ENCODE results near the gene SYNE4. TPM values are rescaled to one million over a fixed set of nuclear protein-coding genes. Genes with fewer than 3 reads are reported as not detected.
"Not testable (repeated sequence)": the region's sequence is repeated elsewhere in the genome, so short reads cannot be mapped to it uniquely, and the experiment has no call there.

The SYNE4 gene
- total RNA-seq, 2 experiments from 2014 or later, result 2.7 to 4.5 TPM

DNA sequence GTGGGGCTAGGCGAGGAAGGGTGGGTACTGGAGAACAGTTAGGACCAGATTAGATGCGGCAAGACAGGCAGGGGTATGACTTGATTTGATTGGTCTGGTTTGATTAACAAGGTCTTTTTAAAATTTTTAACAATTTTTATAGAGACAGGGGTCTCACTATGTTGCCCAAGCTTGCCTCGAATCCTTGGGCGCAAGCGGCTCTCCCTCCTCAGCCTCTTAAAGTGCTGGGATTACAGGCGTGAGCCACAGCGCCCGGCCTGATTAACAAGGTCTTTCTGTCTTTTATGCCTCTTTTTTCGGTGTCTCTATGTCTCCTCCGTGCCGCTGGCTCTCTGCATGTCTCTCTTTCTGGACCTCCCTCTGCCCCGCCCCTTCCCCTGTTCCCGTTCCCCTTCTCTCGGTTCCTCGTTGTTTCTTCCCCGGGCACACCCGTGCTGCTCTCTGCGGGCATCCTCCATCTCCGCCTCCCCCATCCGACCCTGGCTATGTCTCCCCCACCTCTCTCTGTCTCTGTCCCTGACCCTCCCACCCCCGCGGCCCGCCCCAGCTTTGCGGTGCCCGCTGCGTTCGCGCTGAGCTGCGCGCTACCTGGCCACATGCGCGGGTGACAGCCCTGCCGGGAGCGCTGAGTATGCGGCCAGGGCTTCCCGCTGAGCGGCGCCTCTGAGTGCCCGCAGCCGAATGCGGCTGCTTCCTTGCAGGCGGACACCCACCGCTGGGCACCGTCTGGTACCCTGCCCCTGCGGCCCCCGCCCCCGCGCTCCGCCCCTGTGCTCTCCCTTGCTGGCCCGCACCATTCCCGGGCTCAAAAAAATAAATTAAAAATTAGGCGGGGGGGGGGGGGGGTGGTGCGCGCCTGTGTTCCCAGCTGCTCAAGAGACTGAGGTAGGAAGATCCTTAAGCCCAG lies 21.7 kb downstream of the SYNE4 start:
- intact Hi-C loops (cut with micrococcal nuclease; ENCODE audit: unreplicated experiment), result no loop called here
- ChIA-PET POLR2A (interaction anchor here (0.7 kb wide), 1 partner anchor 50 kb away, joined by 4 read pairs; no protein-coding TSS in a partner anchor), CTCF (ENCODE audit: unreplicated experiment) (no interaction called here)
- Histone ChIP-seq H3K4me3 (ENCODE audit: low read depth, low read length, poor library complexity, severe bottlenecking) (peak overlapping the region; percentile 56), H3K9me2 (ENCODE audit: insufficient read depth, low read length) (no peaks in the 10 kb centered on the region), H4K20me1 (ENCODE audit: insufficient read depth, low read length) (no peaks in the 10 kb centered on the region), H3K36me3 (ENCODE audit: insufficient read depth, low read length) (no peaks in the 10 kb centered on the region), H2AFZ (ENCODE audit: low read length) (no peak overlapping the region), H3K4me2 (ENCODE audit: low read length) (peak overlapping the region; percentile 61), H3K9me3 (ENCODE audit: low read length) (peaks cover 5% of the 10 kb centered on the region; the same call in 1 of the 2 replicates), H3K4me1 (ENCODE audit: insufficient read depth, low read length, poor library complexity, severe bottlenecking) (peaks cover 5% of the 10 kb centered on the region), H3K27ac (ENCODE audit: low read depth, low read length, poor library complexity, severe bottlenecking) (no peak overlapping the region), H3K79me2 (ENCODE audit: insufficient read depth, low read depth, low read length) (no peaks in the 10 kb centered on the region)
- no TSS peak for BruUV-seq (replicated peaks)
- DNase-seq (ENCODE audit: low spot score), result peak; percentile 39
- no peak for TF ChIP-seq EZH2phosphoT487 (IDR thresholded peaks at IDR 0.05; ENCODE audit: borderline replicate concordance, low read depth, low read length)
- TF ChIP-seq, protein P1, sequence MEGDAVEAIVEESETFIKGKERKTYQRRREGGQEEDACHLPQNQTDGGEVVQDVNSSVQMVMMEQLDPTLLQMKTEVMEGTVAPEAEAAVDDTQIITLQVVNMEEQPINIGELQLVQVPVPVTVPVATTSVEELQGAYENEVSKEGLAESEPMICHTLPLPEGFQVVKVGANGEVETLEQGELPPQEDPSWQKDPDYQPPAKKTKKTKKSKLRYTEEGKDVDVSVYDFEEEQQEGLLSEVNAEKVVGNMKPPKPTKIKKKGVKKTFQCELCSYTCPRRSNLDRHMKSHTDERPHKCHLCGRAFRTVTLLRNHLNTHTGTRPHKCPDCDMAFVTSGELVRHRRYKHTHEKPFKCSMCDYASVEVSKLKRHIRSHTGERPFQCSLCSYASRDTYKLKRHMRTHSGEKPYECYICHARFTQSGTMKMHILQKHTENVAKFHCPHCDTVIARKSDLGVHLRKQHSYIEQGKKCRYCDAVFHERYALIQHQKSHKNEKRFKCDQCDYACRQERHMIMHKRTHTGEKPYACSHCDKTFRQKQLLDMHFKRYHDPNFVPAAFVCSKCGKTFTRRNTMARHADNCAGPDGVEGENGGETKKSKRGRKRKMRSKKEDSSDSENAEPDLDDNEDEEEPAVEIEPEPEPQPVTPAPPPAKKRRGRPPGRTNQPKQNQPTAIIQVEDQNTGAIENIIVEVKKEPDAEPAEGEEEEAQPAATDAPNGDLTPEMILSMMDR (conservative IDR thresholded peaks at IDR 0.05; ENCODE audit: low read length), result no peak

DNA sequence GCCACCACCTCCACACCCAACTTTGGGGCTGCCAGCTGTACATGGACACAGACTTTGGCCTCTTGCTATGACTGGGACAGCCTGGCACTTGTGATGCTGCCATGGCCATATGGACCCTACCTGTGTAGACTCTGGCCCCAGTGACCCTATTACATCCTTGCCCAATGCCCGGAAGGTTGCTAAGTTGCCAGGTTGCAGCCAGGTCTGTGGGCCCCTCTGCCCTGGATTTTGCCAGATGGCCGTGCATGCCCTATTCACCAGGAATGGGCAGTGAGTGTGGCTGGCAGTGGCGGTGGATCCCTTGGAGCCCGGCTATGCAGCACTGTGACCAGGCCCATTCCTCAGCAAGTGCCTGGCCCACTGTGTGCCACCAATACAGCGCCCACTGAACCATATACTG lies 22.5 kb downstream of the SYNE4 start:
- H3K4me3 ChIP-seq (ENCODE audit: low read depth, low read length, poor library complexity, severe bottlenecking), result no peak overlapping the region
- peaks cover 5% of the 10 kb centered on the region; the same call in 1 of the 2 replicates for H3K9me3 ChIP-seq (ENCODE audit: low read length)
- DNase-seq (ENCODE audit: low spot score), result no peak
- TF ChIP-seq EZH2phosphoT487 (IDR thresholded peaks at IDR 0.05; ENCODE audit: borderline replicate concordance, low read depth, low read length), result no peak
- TF ChIP-seq, protein P1 (conservative IDR thresholded peaks at IDR 0.05; ENCODE audit: low read length), result no peak
- no peak overlapping the region for H2AFZ ChIP-seq (ENCODE audit: low read length)
- peaks cover 5% of the 10 kb centered on the region for H3K4me1 ChIP-seq (ENCODE audit: insufficient read depth, low read length, poor library complexity, severe bottlenecking)
- no TSS peak for BruUV-seq (replicated peaks)
- H3K9me2 ChIP-seq (ENCODE audit: insufficient read depth, low read length), result no peaks in the 10 kb centered on the region
- no peak overlapping the region for H3K27ac ChIP-seq (ENCODE audit: low read depth, low read length, poor library complexity, severe bottlenecking)
- H3K79me2 ChIP-seq (ENCODE audit: insufficient read depth, low read depth, low read length), result no peaks in the 10 kb centered on the region
- H3K36me3 ChIP-seq (ENCODE audit: insufficient read depth, low read length), result no peaks in the 10 kb centered on the region
- H3K4me2 ChIP-seq (ENCODE audit: low read length), result no peak overlapping the region
- POLR2A ChIA-PET, result no interaction called here
- CTCF ChIA-PET (ENCODE audit: unreplicated experiment), result no interaction called here
- no peaks in the 10 kb centered on the region for H4K20me1 ChIP-seq (ENCODE audit: insufficient read depth, low read length)
- intact Hi-C loops (cut with micrococcal nuclease; ENCODE audit: unreplicated experiment), result no loop called here

DNA sequence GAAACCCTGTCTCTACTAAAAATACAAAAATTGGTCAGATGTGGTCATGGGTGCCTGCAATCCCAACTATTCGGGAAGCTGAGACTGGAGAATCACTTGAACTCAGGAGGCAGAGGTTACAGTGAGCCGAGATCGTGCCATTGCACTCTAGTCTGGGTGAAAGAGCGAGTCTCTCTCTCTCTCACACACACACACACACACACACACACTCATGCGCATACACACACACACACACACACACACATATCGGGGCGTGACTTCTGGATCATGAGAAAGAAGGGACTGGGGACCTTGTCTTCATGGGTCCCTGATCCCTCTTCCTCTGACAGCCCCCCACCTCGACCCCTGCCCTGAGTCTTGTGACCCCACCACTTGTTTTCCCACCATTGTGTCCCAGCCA lies 25.4 kb downstream of the SYNE4 start:
- Histone ChIP-seq H3K36me3 (ENCODE audit: insufficient read depth, low read length) (no peaks in the 10 kb centered on the region), H3K4me1 (ENCODE audit: insufficient read depth, low read length, poor library complexity, severe bottlenecking) (peaks cover 5% of the 10 kb centered on the region), H3K4me2 (ENCODE audit: low read length) (no peak overlapping the region), H3K9me3 (ENCODE audit: low read length) (no peaks in the 10 kb centered on the region), H3K79me2 (ENCODE audit: insufficient read depth, low read depth, low read length) (no peaks in the 10 kb centered on the region), H3K9me2 (ENCODE audit: insufficient read depth, low read length) (no peaks in the 10 kb centered on the region), H4K20me1 (ENCODE audit: insufficient read depth, low read length) (no peaks in the 10 kb centered on the region), H3K27ac (ENCODE audit: low read depth, low read length, poor library complexity, severe bottlenecking) (no peak overlapping the region), H2AFZ (ENCODE audit: low read length) (no peak overlapping the region), H3K4me3 (ENCODE audit: low read depth, low read length, poor library complexity, severe bottlenecking) (no peak overlapping the region)
- TF ChIP-seq, protein P1 (conservative IDR thresholded peaks at IDR 0.05; ENCODE audit: low read length), result no peak
- TF ChIP-seq EZH2phosphoT487 (IDR thresholded peaks at IDR 0.05; ENCODE audit: borderline replicate concordance, low read depth, low read length), result no peak
- ChIA-PET CTCF (ENCODE audit: unreplicated experiment) (interaction anchor here (0.6 kb wide), 1 partner anchor 144 kb away, joined by 8 read pairs; no protein-coding TSS in a partner anchor), POLR2A (no interaction called here)
- BruUV-seq (replicated peaks), result no TSS peak
- DNase-seq (ENCODE audit: low spot score), result no peak
- intact Hi-C loops (cut with micrococcal nuclease; ENCODE audit: unreplicated experiment), result no loop called here

DNA sequence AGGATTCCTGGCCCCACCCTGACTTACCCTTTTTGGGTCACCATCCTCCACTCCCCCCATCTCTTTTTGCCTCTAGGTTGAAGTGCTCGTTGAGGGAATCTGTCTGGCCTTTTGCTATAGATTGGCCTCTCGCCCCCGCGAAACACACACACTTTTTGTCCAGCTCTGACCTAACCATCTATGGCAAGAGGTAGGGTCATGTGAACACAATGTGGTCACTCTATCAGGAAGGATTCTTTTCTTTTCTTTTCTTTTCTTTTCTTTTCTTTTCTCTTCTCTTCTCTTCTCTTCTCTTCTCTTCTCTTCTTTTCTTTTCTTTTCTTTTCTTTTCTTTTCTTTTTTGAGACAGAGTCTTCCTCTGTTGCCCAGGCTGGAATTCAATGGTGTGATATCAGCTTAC lies 27.6 kb downstream of the SYNE4 start:
- H3K4me1 ChIP-seq (ENCODE audit: insufficient read depth, low read length, poor library complexity, severe bottlenecking); DNase-seq (ENCODE audit: low spot score); H4K20me1 ChIP-seq (ENCODE audit: insufficient read depth, low read length); H3K4me3 ChIP-seq (ENCODE audit: low read depth, low read length, poor library complexity, severe bottlenecking); H3K79me2 ChIP-seq (ENCODE audit: insufficient read depth, low read depth, low read length); BruUV-seq (replicated peaks); H3K4me2 ChIP-seq (ENCODE audit: low read length); intact Hi-C loops (cut with micrococcal nuclease; ENCODE audit: unreplicated experiment); POLR2A ChIA-PET; H3K27ac ChIP-seq (ENCODE audit: low read depth, low read length, poor library complexity, severe bottlenecking); H3K9me2 ChIP-seq (ENCODE audit: insufficient read depth, low read length); H3K9me3 ChIP-seq (ENCODE audit: low read length); H2AFZ ChIP-seq (ENCODE audit: low read length); H3K36me3 ChIP-seq (ENCODE audit: insufficient read depth, low read length); CTCF ChIA-PET (ENCODE audit: unreplicated experiment): not testable (repeated sequence)
